ENCODE data around the gene THOC2.

DNA sequence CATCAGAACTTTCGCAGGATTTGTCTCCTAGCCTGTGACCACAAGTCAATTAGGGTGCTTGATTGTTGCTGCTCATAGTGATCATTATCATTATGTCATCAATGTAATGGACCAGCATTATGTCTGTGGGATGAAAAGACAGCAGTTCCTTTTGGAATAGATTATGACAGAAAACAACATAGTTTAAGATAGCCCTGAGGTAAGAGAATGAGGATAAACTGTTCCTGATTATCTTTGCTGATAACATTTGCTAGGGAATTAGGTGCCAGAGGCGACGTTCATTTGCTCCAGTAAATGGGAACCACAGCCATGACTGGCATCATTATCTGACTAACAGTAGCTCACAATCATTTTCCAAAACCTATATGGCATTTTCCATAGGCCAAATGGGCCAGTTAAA is 12.7 kb upstream of the THOC2 start:
- TF ChIP-seq CTCF (IDR thresholded peaks at IDR 0.05), result no peak
- no peak for TF ChIP-seq POLR2A (IDR thresholded peaks at IDR 0.05)

All from right lobe of liver (tissue), 4 donors.